GM21717 (cell line): ENCODE measurements around the gene POLR2F.
"Not testable (repeated sequence)": the region's sequence is repeated elsewhere in the genome, so short reads cannot be mapped to it uniquely, and the experiment has no call there.

ENCODE experiments used
- ATAC-seq: cut with Tn5 transposase; IDR thresholded peaks from one replicate; pipeline ENCODE4 v1.9.1; 2021; ENCODE audit warnings: mild to moderate bottlenecking, moderate library complexity; ENCODE audit not compliant: unreplicated experiment

The POLR2F gene

GRCh38 chr22:37952629-37953028 is 870 bp upstream of the POLR2F start:
- ATAC-seq: not testable (repeated sequence)

DNA sequence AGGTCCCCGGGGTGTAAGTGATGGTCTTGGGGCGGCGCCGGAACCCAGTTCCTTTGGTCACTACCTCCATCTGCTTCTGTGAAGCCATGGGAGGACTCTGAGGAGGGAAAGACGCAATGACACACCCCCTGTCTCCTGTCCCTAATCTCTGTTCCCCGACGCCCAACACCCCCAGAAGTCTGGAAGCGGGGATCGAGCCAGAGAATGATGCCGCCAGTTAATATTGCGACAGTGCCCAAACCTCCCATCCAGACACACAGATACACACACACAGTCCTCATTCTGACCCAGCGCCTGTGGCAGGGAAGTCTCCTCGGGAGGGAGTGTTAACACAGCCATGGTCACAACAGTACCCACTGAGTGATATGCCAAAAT is 450 bp upstream of the POLR2F start:
- peak; percentile 30 for ATAC-seq

DNA sequence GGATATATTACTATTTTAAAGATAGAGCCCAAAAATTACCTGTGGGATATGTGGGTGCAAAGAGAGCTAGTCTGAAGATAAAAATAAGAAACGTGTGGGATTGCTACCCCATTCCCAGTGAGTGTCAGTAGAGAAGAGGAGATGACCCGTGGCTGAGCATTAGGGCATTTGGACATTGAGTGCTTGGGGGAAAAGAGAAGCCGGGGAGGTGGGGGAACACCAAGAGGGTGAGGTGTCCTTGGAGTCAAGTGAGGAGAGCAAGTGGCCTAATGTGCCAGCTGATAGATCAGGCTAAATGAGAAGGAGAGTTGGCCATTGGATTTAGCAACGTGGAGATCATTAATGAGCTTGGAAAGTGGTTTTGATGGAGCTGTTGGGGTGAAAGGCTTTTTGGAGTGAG is 1.2 kb downstream of the POLR2F start:
- no peak for ATAC-seq

GRCh38 chr22:37955825-37956397 is 2.4 kb downstream of the POLR2F start:
- not testable (repeated sequence) for ATAC-seq

DNA sequence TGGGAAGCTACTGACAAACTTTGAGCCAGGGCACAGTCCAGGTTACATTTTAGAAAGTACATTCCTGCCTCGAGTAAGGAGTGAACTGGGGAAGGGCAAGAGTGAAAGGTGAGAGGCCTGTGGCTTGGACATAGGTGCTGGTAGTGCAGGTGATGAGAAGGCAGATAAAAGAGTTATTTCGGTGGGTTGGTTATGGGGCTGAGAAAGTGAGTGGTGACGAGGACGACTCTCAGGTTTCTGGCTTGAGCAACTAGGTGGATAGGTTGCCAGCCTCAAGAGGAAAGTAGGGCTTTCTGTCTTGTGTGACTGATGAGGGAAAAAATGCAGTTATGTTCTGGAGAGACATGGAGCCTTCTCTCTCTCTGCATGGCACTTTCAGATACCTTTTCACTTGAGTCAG is 3.7 kb downstream of the POLR2F start:
- ATAC-seq: no peak

DNA sequence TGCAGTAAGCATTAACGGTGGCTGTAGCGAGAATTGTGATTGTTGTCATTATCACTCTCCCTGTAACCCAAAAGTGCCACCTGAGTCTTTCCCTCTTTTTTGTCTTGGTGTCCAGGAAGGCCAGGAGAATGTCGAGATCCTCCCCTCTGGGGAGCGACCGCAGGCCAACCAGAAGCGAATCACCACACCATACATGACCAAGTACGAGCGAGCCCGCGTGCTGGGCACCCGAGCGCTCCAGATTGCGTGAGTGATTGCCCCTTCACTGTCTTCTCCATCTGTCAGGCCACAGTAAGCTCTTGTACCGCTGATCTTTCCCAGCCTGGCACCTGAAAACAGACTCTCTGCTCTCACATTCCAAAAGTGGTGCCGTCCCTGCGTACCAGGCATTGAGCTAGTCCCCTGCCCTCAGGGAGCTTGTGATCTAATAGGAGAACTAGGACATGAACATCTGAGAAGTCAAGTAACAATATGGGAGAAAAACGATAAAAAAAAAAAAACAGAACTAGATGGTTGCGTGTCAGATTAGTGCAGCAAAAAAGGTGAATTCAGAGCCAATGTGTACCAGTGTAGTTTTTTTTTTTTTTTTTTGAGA is 5.8 kb downstream of the POLR2F start:
- no peak for ATAC-seq

DNA sequence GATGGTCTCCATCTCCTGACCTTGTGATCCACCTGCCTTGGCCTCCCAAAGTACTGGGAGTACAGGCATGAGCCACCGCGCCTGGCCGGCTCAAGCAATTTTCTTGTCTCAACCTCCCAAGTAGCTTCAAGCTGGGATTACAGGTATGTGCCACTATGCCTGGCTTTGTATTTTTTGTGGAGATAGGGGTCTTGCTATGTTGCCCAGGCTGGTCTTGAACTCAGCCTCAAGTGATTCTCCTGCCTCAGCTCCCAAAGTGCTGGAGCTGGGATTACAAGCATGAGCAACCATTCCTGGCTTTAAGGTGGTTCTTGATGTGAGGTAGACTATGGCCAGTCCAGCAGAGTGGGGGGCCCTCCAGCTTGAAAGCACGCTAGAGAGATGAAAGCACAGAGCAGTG is 7.6 kb downstream of the POLR2F start:
- no peak for ATAC-seq

GRCh38 chr22:37965940-37966664 is 12.6 kb downstream of the POLR2F start:
- ATAC-seq: no peak

DNA sequence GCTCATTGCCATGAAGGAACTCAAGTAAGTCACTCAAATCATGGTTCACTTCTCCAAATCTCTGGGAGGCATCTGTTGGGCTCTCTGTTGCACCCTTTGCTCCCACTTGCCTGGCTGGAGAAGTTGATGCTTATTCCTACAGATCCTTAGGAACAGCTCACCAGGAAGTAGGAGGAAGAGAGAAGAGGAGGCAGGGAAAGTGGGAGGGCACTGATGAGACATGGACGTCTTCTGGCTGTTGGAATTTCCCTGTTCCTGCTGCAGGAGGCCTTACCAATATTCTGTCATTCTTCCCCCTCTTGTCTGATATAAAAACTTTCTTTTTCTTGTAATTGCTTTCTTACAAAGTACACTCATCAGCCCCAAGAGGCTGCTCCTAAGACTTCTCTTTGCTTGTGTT is 13.6 kb downstream of the POLR2F start:
- ATAC-seq: no peak

GRCh38 chr22:37967637-37968451 is 14.3 kb downstream of the POLR2F start:
- no peak for ATAC-seq

- no peak for ATAC-seq
These were observed 15.2 kb downstream of the POLR2F start for GRCh38 chr22:37968452-37969251.

- ATAC-seq: no peak
These were observed 17.4 kb downstream of the POLR2F start for GRCh38 chr22:37970864-37971263.

DNA sequence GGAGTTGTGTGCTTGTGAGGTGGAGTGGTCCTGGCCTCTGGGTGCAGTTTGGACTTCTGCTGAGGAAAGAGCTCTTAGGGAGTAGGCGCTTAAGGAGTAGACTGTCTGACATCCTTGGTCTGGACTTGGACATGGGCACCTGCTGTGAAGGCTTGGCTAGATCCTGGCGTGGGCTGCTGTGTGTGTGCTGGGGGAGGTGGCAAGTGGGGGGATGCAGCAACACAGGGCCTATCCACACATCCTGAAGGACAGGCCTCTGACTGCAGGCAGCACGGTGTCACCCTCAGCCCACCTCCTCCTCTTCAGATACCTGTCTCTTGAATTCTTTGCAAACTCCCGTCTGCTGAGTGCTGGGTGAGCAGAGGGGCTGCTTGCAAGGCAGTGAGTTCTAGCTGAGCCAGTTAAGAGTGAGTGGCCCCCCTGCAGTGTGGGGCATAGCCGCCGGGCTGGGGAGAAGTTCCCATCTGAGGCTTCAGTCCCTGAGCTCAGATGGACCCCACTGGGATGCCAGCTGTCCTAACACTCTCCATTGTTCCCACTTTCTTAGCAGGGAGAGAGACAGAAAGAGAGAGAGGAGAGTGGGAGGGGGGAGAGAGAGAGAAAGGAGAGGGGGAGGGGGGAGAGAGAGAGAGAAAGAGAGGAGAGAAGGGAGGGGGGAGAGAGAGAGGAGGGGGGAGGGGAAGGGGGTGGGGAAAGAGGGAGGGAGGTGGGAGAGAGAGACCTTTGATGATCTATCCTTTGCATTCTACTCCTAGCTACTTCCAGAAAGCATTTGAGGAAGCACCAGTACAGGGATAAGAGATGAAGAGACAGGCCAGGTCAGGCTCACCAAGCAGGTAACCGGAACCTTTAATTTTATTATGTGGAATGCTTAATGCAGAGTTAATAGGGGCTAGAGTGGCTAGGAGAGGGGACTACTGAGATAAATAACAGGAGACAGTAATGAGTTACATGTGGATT is 18.3 kb downstream of the POLR2F start:
- no peak for ATAC-seq

- no peak for ATAC-seq
These were observed 19.0 kb downstream of the POLR2F start for GRCh38 chr22:37972527-37972926.

DNA sequence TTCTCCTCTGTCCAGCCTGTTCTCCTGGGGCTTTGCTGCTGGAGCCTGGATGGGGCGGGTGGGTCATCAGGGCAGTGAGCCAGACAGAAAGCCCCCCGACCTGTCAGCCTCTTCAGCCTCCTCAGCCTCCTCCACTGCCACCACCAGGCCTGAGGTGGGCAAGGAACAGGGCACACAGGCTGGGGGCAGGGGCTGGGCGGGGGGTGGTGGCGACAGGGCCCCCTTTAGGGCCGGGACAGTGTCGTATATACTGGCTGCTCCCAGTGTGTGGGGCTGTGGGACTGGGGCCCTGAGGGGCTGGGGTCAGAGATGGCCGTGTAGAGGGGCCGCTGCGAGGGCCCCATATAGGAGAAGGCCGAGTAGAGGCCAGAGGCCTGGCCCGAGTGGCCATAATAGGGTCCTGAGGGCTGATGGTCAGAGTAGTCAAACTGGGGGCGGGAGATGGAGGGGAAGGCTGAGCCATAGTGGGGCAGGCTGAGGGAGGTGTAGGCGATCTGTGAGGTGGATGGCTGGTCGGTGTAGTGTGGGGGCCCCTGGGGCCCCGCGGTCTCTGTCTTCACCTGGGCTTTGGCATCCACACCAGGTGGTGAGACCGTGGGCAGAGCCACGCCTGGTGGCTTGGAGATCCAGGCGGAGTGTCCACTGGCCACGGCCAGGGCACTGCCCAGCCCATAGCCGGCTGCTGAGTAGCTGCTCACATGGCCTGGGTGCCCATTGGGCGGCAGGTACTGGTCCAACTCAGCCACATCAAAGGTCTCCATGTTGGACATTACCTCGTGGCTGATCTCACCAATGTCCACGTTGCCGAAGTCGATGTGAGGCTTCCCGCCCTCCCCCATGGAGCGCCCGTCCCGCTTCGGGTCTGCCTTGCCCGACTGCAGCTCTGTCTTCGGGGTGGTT is 20.0 kb downstream of the POLR2F start:
- ATAC-seq: no peak

DNA sequence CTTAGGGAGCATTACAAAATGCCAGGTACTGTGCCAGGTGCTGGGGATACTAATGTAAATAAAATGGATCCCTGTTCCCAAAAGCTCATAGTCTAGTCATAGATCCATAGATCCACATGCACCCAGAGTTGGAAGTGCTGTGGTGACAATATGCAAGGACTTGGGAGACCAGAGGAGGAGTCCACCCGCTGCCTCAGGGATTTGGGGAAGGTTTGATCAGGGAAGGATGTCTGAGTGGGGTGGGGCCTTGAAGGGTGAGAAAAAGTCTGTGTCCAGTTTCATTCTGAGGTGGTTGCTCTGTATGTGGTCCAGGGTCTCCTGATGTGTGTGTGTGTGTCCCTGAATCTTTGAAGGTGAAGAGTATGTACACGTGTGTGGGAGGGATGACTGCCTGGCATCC is 21.7 kb downstream of the POLR2F start:
- no peak for ATAC-seq

DNA sequence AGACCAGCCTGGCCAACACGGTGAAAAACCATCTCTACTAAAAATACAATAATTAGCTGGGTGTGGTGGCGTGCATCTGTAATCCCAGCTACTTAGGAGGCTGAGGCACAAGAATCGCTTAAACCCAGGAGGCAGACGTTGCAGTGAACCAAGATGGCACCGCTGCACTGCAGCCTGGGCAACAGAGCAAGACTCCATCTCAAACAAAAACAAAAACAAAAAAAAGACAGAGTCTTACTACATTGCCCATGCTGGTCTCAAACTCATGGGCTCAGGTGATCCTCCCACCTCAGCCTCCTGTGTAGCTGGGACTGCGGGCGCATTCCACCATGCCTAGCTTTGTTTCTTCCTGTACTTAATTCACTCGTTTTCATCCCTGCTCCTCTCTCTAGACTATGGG is 22.5 kb downstream of the POLR2F start:
- not testable (repeated sequence) for ATAC-seq

DNA sequence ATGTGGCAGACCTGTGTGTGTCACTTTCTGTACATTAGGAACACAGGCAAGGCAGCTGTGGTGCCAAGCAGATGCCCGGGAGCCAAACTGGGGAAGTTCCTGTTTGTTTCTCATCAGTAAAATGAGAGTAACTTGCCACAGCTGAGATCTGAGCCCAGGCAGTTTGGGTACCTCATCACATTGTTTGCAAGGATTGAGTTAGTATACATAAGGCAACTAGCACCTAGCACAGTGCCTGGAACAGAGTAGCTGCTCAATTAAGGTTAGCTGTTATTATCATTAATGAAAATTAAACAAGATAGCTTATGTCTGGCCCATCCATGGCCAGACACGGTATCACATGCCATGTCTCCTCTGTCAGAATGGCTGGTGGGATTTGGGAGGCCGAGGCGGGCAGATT is 23.0 kb downstream of the POLR2F start:
- no peak for ATAC-seq

DNA sequence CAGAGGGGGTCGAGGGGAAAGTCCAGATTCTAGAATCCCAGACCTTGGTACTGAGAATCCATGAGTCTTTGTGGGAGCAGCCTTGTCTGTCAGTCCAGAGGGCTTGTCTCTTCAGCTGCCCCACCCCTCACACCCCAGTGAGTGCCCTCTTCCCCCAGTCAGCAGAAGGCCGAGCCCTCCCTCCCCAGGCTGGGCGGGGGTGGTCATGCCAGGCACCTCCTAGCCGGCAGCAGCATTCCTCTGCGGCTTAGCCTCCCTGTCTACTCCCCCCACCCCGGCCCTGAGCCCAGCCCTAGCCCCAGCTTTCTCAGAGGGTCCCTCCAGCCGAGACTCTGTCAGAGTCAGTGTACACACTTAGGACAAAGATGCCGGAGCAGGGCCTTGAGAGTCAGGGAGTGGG is 26.3 kb downstream of the POLR2F start:
- no peak for ATAC-seq
